Measurements from ENCODE around the gene DNAH6. TPM values are rescaled to one million over a fixed set of nuclear protein-coding genes. Genes with fewer than 3 reads are reported as not detected.

Gene DNAH6
- total RNA-seq, 3 donors from 2014 or later, result 0.03 to 0.19 (median 0.11) TPM

- Mint-ChIP-seq H3K4me3 (no peak overlapping the region), H3K36me3 (ENCODE audit: insufficient read depth) (no peaks in the 10 kb centered on the region), H3K9me3 (no peaks in the 10 kb centered on the region), H3K4me1 (ENCODE audit: low read depth) (peaks cover 27% of the 10 kb centered on the region), H3K27me3 (ENCODE audit: low read depth) (peaks cover 3% of the 10 kb centered on the region)
- ATAC-seq (no peak), DNase-seq (no peak)
Observed at GRCh38 chr2:84629550-84629949, 113.3 kb downstream of the DNAH6 start.

DNA sequence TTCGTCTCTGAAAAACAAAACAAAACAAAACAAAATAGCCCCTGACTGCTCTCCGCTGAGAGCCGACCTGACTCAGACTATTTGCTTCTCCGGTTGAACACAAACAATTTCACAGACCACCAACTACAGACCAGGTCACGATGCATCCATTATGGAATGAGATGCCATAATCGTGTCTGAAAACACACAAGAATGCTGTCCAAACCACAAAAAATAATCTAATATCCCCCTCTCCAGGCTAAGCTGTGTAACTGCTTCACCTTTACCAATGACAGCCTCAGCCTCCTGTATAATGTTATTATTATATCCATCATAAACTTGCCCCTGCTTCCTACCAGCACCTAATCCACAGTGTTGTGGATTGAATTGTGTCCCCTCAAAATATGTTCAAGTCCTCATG, 114.7 kb downstream of the DNAH6 start:
- peak in 1 of 2 donors; percentile 62 for ATAC-seq
- H3K4me1 Mint-ChIP-seq (ENCODE audit: low read depth), result peaks cover 29% of the 10 kb centered on the region
- H3K36me3 Mint-ChIP-seq (ENCODE audit: insufficient read depth), result no peaks in the 10 kb centered on the region
- no peak for DNase-seq
- H3K9me3 Mint-ChIP-seq, result no peaks in the 10 kb centered on the region
- no peaks in the 10 kb centered on the region for H3K27me3 Mint-ChIP-seq (ENCODE audit: low read depth)
- H3K4me3 Mint-ChIP-seq, result no peak overlapping the region

DNA sequence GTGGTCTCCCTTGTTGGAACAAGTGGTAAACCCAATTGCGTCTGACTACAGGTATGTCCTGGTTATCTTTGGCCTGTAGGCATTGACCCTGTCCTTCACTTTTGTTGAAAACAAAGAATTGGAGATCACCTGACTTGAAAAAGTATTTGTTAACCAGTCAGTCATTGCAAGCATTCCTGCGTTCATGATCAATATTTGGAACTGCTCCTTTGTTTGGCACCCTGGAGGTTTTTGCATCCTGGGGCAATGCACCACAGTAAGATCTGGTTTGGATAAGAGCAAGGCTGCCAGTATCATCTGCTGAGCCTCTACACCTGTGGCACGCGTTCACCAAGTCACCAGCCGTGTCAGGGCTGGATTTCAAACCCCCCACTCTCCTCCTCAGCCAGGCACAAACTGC, 115.7 kb downstream of the DNAH6 start:
- Mint-ChIP-seq H3K4me1 (ENCODE audit: low read depth) (peaks cover 31% of the 10 kb centered on the region), H3K36me3 (ENCODE audit: insufficient read depth) (no peaks in the 10 kb centered on the region), H3K4me3 (no peak overlapping the region), H3K9me3 (no peaks in the 10 kb centered on the region), H3K27me3 (ENCODE audit: low read depth) (no peaks in the 10 kb centered on the region)
- DNase-seq, result no peak
- no peak for ATAC-seq

DNA sequence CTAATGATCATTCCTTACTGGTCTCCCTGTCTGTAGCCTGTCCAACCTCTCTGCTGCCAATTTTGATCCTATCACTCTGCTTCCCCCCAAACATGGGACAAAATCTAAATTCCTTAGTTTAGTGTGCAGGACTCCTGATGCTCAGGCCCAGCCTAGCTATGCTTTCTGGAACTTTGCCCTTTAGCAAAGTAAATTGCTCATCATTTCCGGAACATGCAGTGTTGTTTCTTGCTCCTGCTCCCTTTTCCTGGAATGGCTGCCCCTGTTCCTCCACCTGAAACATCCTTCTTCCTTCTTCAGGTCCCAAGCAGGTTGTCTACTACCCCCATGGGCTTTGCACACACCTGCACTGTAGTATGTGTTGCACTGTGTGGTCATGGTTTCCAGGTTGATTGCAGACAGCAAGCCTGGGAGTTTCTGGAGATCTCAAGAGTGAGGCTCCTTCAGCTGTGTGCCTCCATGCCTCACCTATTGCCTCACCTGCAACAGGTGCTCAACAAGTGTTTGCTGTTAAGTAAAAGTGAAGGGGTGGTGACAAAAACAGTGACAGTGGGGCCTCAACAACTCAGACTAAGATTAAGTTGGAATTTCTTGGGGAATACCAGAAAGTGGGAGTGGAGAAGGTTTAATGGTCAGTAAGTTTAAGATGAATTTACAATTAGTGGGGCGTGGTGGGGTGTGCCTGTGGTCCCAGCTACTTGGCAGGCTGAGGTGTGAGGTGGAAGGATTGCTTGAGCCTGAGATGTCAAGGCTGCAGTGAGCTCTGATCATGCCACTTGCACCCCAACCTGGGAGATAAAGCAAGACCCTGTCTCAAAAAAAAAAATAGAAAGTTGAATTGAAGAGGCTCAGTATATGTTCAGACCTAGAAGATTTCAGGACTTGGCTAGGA, 120.0 kb downstream of the DNAH6 start:
- Mint-ChIP-seq H3K27me3 (ENCODE audit: low read depth) (no peaks in the 10 kb centered on the region), H3K9me3 (no peaks in the 10 kb centered on the region), H3K36me3 (ENCODE audit: insufficient read depth) (no peaks in the 10 kb centered on the region), H3K4me3 (no peak overlapping the region), H3K4me1 (ENCODE audit: low read depth) (peaks cover 26% of the 10 kb centered on the region)
- ATAC-seq (no peak), DNase-seq (no peak)

DNA sequence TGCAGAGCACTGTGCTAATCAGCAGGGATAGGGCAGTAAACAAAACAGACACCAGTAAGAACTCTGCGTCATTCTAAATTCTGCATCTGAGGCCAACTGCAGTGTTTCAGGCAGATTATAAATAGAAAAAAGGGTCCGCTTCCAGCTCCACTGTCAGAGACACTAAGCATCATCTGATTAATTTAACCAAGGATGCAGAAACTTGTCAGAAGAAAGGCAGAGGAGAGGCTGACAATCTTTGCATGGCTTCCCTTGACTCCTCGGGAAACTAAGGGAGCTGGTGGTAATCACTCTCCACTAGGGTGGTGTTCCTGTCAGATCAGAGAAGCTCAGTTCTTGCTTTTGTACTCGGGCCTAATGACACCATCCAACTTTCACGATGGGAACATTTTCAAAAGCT, 123.5 kb downstream of the DNAH6 start:
- H3K4me3 Mint-ChIP-seq, result no peak overlapping the region
- no peaks in the 10 kb centered on the region for H3K36me3 Mint-ChIP-seq (ENCODE audit: insufficient read depth)
- peaks cover 4% of the 10 kb centered on the region for H3K4me1 Mint-ChIP-seq (ENCODE audit: low read depth)
- ATAC-seq (no peak), DNase-seq (no peak)
- H3K9me3 Mint-ChIP-seq, result peaks cover 7% of the 10 kb centered on the region
- no peaks in the 10 kb centered on the region for H3K27me3 Mint-ChIP-seq (ENCODE audit: low read depth)

DNA sequence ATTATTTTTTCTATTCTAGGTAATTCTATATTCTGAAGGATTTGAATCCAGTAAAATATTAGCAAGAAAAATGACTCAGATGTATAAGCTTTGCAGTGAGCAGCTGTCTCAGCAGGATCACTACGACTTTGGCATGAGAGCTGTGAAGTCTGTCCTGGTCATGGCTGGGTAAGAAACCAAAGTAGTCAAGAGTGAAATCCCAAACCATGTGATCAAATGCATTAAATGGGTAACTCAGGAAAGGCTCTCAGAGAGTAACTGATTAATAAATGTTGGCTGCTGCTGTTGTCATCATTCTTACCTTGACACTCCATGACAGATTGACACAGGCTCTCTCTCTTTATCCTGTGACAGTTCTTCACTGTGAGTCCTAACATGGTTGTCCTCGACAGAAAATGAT, 124.1 kb downstream of the DNAH6 start:
- H3K4me1 Mint-ChIP-seq (ENCODE audit: low read depth), result peaks cover 4% of the 10 kb centered on the region
- H3K9me3 Mint-ChIP-seq, result peaks cover 7% of the 10 kb centered on the region
- ATAC-seq, result no peak
- no peak for DNase-seq
- H3K4me3 Mint-ChIP-seq, result no peak overlapping the region
- no peaks in the 10 kb centered on the region for H3K36me3 Mint-ChIP-seq (ENCODE audit: insufficient read depth)
- no peaks in the 10 kb centered on the region for H3K27me3 Mint-ChIP-seq (ENCODE audit: low read depth)

DNA sequence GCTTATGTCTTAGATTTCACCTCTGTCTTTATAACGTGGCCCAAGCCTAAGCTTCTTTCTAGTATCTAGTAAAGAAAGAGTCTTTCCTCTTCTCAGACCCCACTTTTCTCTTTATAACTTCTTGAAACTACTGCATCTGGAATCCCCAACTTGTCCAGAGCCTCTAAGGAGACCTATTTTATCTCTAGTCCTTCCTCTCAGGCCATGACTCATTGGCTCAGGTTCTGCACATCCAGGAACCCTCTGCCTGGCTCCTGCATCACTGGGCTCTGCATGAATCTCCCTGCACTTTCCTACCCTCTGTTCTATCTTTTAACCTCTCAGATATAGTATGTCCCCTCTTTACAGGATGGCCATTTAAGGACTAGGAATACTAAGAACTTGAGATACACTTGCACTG, 124.7 kb downstream of the DNAH6 start:
- no peaks in the 10 kb centered on the region for H3K36me3 Mint-ChIP-seq (ENCODE audit: insufficient read depth)
- peaks cover 11% of the 10 kb centered on the region for H3K9me3 Mint-ChIP-seq
- DNase-seq (no peak), ATAC-seq (no peak)
- H3K4me1 Mint-ChIP-seq (ENCODE audit: low read depth), result peaks cover 3% of the 10 kb centered on the region
- no peaks in the 10 kb centered on the region for H3K27me3 Mint-ChIP-seq (ENCODE audit: low read depth)
- no peak overlapping the region for H3K4me3 Mint-ChIP-seq

- ATAC-seq (no peak), DNase-seq (no peak)
- Mint-ChIP-seq H3K4me3 (no peak overlapping the region), H3K4me1 (ENCODE audit: low read depth) (peaks cover 26% of the 10 kb centered on the region), H3K27me3 (ENCODE audit: low read depth) (no peaks in the 10 kb centered on the region), H3K36me3 (ENCODE audit: insufficient read depth) (no peaks in the 10 kb centered on the region), H3K9me3 (peaks cover 11% of the 10 kb centered on the region)
Observed at GRCh38 chr2:84643991-84644390, 127.7 kb downstream of the DNAH6 start.

- H3K4me1 Mint-ChIP-seq (ENCODE audit: low read depth), result peaks cover 50% of the 10 kb centered on the region
- DNase-seq (no peak), ATAC-seq (no peak)
- H3K27me3 Mint-ChIP-seq (ENCODE audit: low read depth), result no peaks in the 10 kb centered on the region
- no peaks in the 10 kb centered on the region for H3K36me3 Mint-ChIP-seq (ENCODE audit: insufficient read depth)
- no peak overlapping the region for H3K4me3 Mint-ChIP-seq
- peaks cover 11% of the 10 kb centered on the region for H3K9me3 Mint-ChIP-seq
Observed at GRCh38 chr2:84646514-84646913, 130.2 kb downstream of the DNAH6 start.

DNA sequence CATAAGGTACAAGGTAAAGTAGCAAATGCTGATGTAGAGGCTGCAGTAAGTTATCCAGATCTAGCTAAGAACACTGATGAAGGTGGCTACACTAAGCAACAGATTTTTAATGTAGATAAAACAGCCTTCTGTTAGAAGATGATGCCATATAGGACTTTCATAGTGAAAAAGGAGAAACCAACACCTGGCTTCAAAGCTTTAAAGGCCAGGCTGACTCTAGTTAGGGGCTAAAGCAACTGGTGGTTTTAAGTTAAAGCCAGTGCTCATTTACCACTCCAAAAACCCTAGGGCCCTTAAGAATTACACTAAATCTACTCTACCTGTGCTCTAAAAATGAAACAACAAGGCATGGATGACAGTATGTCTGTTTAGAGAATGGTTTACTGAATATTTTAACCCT, 131.0 kb downstream of the DNAH6 start:
- Mint-ChIP-seq H3K27me3 (ENCODE audit: low read depth) (no peaks in the 10 kb centered on the region), H3K36me3 (ENCODE audit: insufficient read depth) (no peaks in the 10 kb centered on the region), H3K4me3 (no peak overlapping the region), H3K4me1 (ENCODE audit: low read depth) (peaks cover 57% of the 10 kb centered on the region), H3K9me3 (peaks cover 11% of the 10 kb centered on the region)
- DNase-seq (no peak), ATAC-seq (no peak)

DNA sequence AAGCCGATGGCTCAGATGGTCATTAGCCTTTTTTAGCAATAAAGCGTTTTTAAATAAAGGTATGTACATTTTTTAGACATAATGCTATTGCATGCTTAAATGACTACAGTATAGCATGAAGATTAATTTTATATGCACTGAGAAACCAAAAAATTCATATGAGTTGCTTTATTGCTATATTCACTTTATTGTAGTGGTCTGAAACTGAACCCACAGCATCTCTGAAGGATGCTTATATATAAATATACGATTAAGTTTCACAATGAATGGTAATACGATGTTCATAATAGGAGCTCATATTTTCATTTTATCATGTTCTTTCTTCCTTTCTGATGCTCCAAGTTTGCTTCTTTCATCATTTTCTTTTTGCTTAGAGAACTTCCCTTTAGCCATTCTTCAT, 132.8 kb downstream of the DNAH6 start:
- Mint-ChIP-seq H3K4me1 (ENCODE audit: low read depth) (peaks cover 72% of the 10 kb centered on the region), H3K4me3 (no peak overlapping the region), H3K9me3 (peaks cover 8% of the 10 kb centered on the region), H3K36me3 (ENCODE audit: insufficient read depth) (no peaks in the 10 kb centered on the region), H3K27me3 (ENCODE audit: low read depth) (no peaks in the 10 kb centered on the region)
- ATAC-seq (peak in 1 of 2 donors; percentile 41), DNase-seq (no peak)

DNA sequence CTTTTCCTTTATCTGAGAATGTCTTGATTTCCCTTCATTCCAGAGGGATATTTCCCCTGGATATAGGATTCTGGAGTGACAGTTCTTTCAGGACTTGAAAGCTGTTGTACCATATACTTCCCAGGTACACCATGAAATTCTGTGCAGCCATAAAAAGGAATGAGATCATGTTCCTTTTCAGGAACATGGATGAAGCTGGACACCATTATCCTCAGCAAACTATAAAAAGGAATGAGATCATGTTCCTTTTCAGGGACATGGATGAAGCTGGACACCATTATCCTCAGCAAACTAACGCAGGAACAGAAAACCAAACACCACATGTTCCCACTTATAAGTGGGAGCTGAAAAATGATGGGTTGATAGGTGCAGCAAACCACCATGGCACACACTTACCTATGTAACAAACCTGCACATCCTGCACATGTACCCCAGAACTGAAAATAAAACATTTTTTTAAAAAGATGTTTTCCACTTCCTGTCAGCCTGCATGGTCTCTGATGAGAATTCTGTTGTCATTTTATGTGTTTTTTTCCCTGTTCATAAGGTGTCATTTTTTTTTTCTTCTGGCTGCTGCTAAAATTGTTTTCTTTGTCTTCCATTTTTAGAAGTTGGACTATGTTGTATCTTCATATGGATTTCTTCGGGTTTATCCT, 133.3 kb downstream of the DNAH6 start:
- DNase-seq (no peak), ATAC-seq (no peak)
- Mint-ChIP-seq H3K4me1 (ENCODE audit: low read depth) (peaks cover 78% of the 10 kb centered on the region), H3K27me3 (ENCODE audit: low read depth) (no peaks in the 10 kb centered on the region), H3K36me3 (ENCODE audit: insufficient read depth) (no peaks in the 10 kb centered on the region), H3K4me3 (no peak overlapping the region), H3K9me3 (peaks cover 8% of the 10 kb centered on the region)

DNA sequence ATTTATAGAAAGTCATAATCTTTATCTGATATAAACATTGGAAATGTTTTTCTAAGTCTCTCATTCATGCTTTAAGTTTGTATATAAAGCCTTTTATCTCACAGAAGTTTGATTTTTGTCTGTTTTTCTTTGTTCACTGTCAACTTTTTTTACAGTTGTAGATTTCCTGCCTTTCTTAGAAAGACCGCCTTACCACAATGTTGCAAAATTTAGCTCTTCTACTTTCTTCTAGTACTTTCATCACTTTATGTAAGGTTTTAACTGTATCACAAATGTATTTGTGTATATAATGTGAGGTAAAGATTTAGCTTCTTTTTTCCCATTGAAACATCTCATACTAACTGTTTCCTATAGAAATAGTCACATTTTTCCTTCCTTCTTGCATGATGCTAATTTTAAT, 136.1 kb downstream of the DNAH6 start:
- Mint-ChIP-seq H3K9me3 (peaks cover 4% of the 10 kb centered on the region), H3K4me3 (no peak overlapping the region), H3K36me3 (ENCODE audit: insufficient read depth) (no peaks in the 10 kb centered on the region), H3K27me3 (ENCODE audit: low read depth) (no peaks in the 10 kb centered on the region), H3K4me1 (ENCODE audit: low read depth) (peaks cover 78% of the 10 kb centered on the region)
- ATAC-seq, result no peak
- DNase-seq, result no peak

DNA sequence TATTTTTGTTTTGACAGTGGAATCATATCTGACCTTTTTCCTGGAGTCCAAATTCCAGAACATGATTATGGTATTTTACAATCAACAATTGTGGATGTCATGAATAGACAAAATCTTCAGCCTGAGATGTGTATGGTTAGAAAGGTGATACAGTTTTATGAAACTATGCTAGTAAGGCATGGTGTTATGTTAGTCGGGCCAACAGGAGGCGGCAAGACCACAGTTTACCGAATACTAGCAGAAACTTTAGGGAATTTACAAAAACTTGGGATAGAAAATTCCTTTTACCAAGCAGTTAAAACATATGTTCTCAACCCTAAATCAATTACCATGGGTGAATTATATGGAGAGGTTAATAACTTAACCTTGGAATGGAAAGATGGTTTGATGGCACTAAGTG, 137.0 kb downstream of the DNAH6 start:
- ATAC-seq (no peak), DNase-seq (no peak)
- peaks cover 4% of the 10 kb centered on the region for H3K9me3 Mint-ChIP-seq
- no peaks in the 10 kb centered on the region for H3K27me3 Mint-ChIP-seq (ENCODE audit: low read depth)
- H3K4me1 Mint-ChIP-seq (ENCODE audit: low read depth), result peaks cover 69% of the 10 kb centered on the region
- H3K36me3 Mint-ChIP-seq (ENCODE audit: insufficient read depth), result no peaks in the 10 kb centered on the region
- no peak overlapping the region for H3K4me3 Mint-ChIP-seq

- no peaks in the 10 kb centered on the region for H3K36me3 Mint-ChIP-seq (ENCODE audit: insufficient read depth)
- peaks cover 59% of the 10 kb centered on the region for H3K4me1 Mint-ChIP-seq (ENCODE audit: low read depth)
- peaks cover 4% of the 10 kb centered on the region for H3K9me3 Mint-ChIP-seq
- ATAC-seq, result no peak
- no peak overlapping the region for H3K4me3 Mint-ChIP-seq
- DNase-seq, result no peak
- H3K27me3 Mint-ChIP-seq (ENCODE audit: low read depth), result no peaks in the 10 kb centered on the region
Observed at GRCh38 chr2:84654414-84654813, 138.1 kb downstream of the DNAH6 start.
